Ovary (tissue), 9 donors: Measurements from ENCODE around the gene EML1. TPM values are rescaled to one million over a fixed set of nuclear protein-coding genes. Genes with fewer than 3 reads are reported as not detected.

Experiments used
- DNase-seq, 5 donors: peaks; one replicate each; pipeline ENCODE4 v3.0.0-alpha.2; 2019 to 2020
- H3K27ac ChIP-seq, 2 donors: fragments of 200-600 bp; one replicate each; pipeline versions ENCODE4 v1.5.1 to v1.8.0; 2019 to 2022
- H3K27me3 ChIP-seq: fragments of 200-600 bp; one replicate; pipeline ENCODE4 v1.8.0; 2022
- H3K36me3 ChIP-seq: fragments of 200-600 bp; sonication (generic); one replicate; pipeline ENCODE4 v1.5.1; 2019
- H3K4me1 ChIP-seq: one replicate; pipeline ENCODE4 v1.8.1; 2013; ENCODE audit warnings: mild to moderate bottlenecking, moderate library complexity; ENCODE audit not compliant: insufficient read depth
- H3K4me3 ChIP-seq: fragments of 200-600 bp; sonication (generic); one replicate; pipeline ENCODE4 v1.5.1; 2017
- H3K9me3 ChIP-seq, 2 donors: fragments of 200-600 bp in 1 of 2; sonication (generic) in 1 of 2; one replicate each; pipeline versions ENCODE4 v1.5.1 to v1.8.1; 2013 to 2019; ENCODE audit warnings: mild to moderate bottlenecking in 1 of 2, moderate library complexity in 1 of 2
- CTCF ChIP-seq, 3 donors: fragments of 450-650 bp in 2 of 3; fragments of 200-600 bp in 1 of 3; IDR thresholded peaks; one replicate each; pipeline versions ENCODE4 v1.5.1 to v1.8.0; 2016 to 2022; ENCODE audit warnings: antibody characterized with exemption in 3 of 3, mild to moderate bottlenecking in 1 of 3
- EP300 ChIP-seq: sonication (generic); formaldehyde crosslinking; IDR thresholded peaks from one replicate; pipeline ENCODE4 v1.6.1; 2017; ENCODE audit warnings: antibody characterized with exemption
- POLR2A ChIP-seq: fragments of 450-650 bp; IDR thresholded peaks from one replicate; pipeline ENCODE4 v1.6.1; 2017; ENCODE audit warnings: antibody characterized with exemption, mild to moderate bottlenecking, moderate library complexity
- WGBS, 3 donors: extraction: QIAGEN DNeasy Blood & Tissue Kit in 1 of 3; methylation state at CpG; one replicate each; pipeline versions ENCODE4 v1.1.5 to v1.1.7; 2013 to 2017; 5-methylcytosine and 5-hydroxymethylcytosine counted together
- intact Hi-C, 4 donors: fragments of 100-400 bp; cut with DNase I; formaldehyde crosslinking; loops; one replicate each; pipeline versions ENCODE4 v1.11.0 to v1.15.1; 2022 to 2023
- polyA plus RNA-seq, 2 donors: library from polyadenylated mRNA; stranded (reverse); fragments of 200-250 nt in 1 of 2; fragments of 350-450 nt in 1 of 2; fragmentation: Illumina TruSeq in 1 of 2; extraction: RNeasy Lipid Tissue Mini Kit (QIAGEN cat#74804) in 1 of 2; gene quantifications; one replicate each; pipeline ENCODE4 v1.2.3, GENCODE V29; 2013 to 2014
- total RNA-seq, 7 donors: library from RNA; depleted of rRNA in 2 of 7; stranded (reverse); fragments of >200 nt in 2 of 7; fragmentation: NEBNext Ultra II Directional in 3 of 7; extraction: Animal tissue kit (Norgen Biotek cat#: 25700) in 3 of 7; gene quantifications; one replicate each; pipeline versions ENCODE4 v1.1.0 to v1.2.4, GENCODE V29; 2016 to 2023
- donor health status: DM: no; HTN: no; CAD: no; lungs with moderate emphysema.
- donor health status: DM: no; HTN: no; CAD: no.
- donor health status: Bipolar disorder and iron deficiency.
- donor health status: DM: yes; HTN: yes; CAD: no.
- donor health status: DM: no; HTN: no; CAD: no.
- donor health status: DM: yes; HTN: yes; CAD: no.

EML1 gene
- total and polyA plus RNA-seq, 9 donors, result 4.4 to 22.3 (median 9.8) TPM

DNA sequence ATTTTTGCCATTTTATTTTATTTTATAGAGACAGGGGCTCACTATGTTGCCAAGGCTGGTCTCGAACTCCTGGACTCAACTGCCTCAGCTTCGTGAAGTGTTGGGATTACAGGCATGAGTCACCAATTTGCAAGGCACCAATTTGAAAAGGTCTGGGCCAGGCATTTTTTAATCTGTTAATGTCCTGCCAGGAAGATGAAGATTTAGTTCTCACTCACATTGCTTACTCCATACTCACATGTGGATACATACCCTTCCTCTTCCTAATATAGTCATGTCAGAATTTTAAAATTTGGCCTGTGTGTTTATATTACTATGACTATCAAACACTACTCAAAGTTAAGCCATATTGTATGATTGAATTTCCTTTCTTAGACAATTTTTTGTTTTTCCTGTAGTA lies 15.3 kb upstream of the EML1 start:
- no peak for DNase-seq
- no peak overlapping the region for H3K27ac ChIP-seq

DNA sequence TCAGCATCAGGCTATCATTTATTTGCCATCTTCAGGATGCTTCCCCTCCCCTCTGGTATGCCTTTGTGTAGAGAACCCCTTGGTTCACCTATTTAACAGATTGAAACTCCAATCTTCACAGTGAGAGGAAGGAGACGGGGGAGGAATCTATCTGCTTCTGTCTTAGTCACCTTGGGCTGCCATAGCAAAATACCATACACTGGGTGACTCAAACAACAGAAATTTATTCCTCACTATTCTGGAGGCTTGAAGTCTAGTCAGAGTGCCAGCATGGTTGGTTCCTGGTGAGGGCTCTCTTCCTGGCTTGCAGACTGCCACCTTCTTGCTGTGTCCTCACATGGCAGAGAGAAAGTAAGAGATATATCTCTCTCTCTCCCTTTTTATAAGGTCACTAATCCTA lies 13.5 kb upstream of the EML1 start:
- Histone ChIP-seq H3K9me3 (no peaks in the 10 kb centered on the region), H3K36me3 (no peaks in the 10 kb centered on the region), H3K4me1 (no peaks in the 10 kb centered on the region), H3K27ac (no peak overlapping the region), H3K27me3 (no peaks in the 10 kb centered on the region), H3K4me3 (no peak overlapping the region)
- 91 to 100% (median 100%) methylated on average over 1 of the region's 1 CpG for WGBS, 3 donors
- no peak for DNase-seq
- no peak for TF ChIP-seq EP300
- intact Hi-C loops, result no loop called here

More for the DNA sequence above, 15.3 kb upstream of the EML1 start:
- no peak for TF ChIP-seq EP300
- no peak for TF ChIP-seq CTCF (IDR thresholded peaks at IDR 0.05)
- no peak for TF ChIP-seq POLR2A
- 88 to 96% (median 95%) methylated on average over 2 of the region's 2 CpGs for WGBS, 3 donors
- intact Hi-C loops, result no loop called here
- no peaks in the 10 kb centered on the region for H3K36me3 ChIP-seq
- no peaks in the 10 kb centered on the region for H3K4me1 ChIP-seq
- no peaks in the 10 kb centered on the region for H3K27me3 ChIP-seq
- no peak overlapping the region for H3K4me3 ChIP-seq
- H3K9me3 ChIP-seq, result no peaks in the 10 kb centered on the region

- Histone ChIP-seq H3K36me3 (no peaks in the 10 kb centered on the region), H3K4me3 (no peak overlapping the region)
- 89 to 95% (median 92%) methylated on average over 9 of the region's 9 CpGs for WGBS, 3 donors
These were observed 12.5 kb upstream of the EML1 start for GRCh38 chr14:99780690-99781089.

DNA sequence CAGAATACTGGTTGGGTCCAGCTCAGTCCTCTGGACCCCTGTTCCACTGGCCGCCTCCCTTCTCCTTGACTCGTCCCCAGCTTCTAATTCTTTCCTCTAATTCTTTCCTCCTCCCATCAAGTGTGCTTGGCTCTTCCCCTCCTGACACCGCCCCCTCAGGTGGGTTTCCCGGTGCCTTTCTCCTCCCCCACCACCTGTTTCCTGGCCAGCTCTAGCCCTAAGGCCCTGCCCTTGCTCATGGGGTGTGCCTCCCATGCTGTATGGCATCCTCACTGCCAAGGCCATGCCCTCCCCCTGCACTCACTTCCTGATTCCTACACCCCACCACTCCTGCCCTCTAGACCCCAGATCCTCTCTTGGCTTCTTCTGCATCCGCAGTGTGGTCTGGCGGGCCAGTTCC lies 12.1 kb upstream of the EML1 start:
- intact Hi-C loops, result no loop called here
- Histone ChIP-seq H3K27ac (no peak overlapping the region), H3K27me3 (no peaks in the 10 kb centered on the region), H3K9me3 (no peaks in the 10 kb centered on the region), H3K4me3 (no peak overlapping the region), H3K4me1 (no peaks in the 10 kb centered on the region), H3K36me3 (no peaks in the 10 kb centered on the region)
- DNase-seq, result no peak
- WGBS, 3 donors, result 68 to 80% (median 76%) methylated on average over 6 of the region's 6 CpGs
- TF ChIP-seq POLR2A (no peak), CTCF (IDR thresholded peaks at IDR 0.05) (no peak), EP300 (no peak)

More at GRCh38 chr14:99780690-99781089, 12.5 kb upstream of the EML1 start:
- Histone ChIP-seq H3K9me3 (no peaks in the 10 kb centered on the region), H3K27ac (no peak overlapping the region), H3K27me3 (no peaks in the 10 kb centered on the region), H3K4me1 (no peaks in the 10 kb centered on the region)
- TF ChIP-seq POLR2A (no peak), CTCF (IDR thresholded peaks at IDR 0.05) (no peak), EP300 (no peak)
- no peak for DNase-seq
- intact Hi-C loops, result no loop called here

DNA sequence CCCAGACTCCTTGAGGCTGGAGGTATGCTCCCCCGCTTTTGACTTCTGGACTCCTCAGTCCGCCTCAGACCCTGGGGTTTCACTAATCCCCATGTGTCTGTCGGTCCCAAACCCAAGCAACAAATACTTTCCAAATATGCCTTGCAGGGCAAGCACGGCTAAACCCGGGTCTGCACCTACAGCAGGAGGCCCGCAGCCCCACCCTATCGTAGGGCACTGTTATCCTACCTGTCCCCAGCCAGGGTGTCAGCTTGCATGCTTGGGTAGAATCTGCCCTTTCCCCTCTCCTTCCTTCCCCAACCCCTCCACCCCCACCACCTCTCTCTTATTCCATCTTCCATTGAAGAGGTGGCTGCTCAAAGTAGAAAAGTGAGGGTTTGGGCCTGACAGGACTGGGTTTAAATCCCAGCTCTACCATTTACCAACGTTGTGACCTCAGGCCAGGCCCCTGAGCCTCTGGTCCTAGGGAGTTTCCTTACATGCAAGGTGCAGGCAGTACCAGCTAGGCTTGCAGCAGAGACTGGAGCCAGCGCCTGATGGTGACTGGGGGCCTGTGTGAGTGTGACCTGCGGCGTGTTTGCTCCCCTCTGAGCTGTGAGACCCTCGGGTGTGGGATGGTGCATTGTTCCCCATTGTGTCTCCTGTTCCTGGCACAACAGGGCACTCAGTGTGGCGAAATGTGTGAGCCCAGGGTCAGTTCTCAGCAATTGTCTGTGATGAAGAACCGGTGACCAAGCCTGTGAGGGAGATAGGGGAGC lies 11.2 kb upstream of the EML1 start:
- Histone ChIP-seq H3K4me1 (no peaks in the 10 kb centered on the region), H3K27ac (no peak overlapping the region), H3K4me3 (no peak overlapping the region), H3K27me3 (no peaks in the 10 kb centered on the region), H3K36me3 (no peaks in the 10 kb centered on the region), H3K9me3 (no peaks in the 10 kb centered on the region)
- TF ChIP-seq EP300 (no peak), CTCF (IDR thresholded peaks at IDR 0.05) (no peak), POLR2A (no peak)
- intact Hi-C loops, result no loop called here
- no peak for DNase-seq
- WGBS, 3 donors, result 83 to 86% (median 84%) methylated on average over 14 of the region's 14 CpGs
